Measurements from ENCODE around the gene PRDX5. TPM values are rescaled to one million over a fixed set of nuclear protein-coding genes. Genes with fewer than 3 reads are reported as not detected.

The PRDX5 gene
- total RNA-seq, 1 experiment from 2014 or later, result 165 TPM

DNA sequence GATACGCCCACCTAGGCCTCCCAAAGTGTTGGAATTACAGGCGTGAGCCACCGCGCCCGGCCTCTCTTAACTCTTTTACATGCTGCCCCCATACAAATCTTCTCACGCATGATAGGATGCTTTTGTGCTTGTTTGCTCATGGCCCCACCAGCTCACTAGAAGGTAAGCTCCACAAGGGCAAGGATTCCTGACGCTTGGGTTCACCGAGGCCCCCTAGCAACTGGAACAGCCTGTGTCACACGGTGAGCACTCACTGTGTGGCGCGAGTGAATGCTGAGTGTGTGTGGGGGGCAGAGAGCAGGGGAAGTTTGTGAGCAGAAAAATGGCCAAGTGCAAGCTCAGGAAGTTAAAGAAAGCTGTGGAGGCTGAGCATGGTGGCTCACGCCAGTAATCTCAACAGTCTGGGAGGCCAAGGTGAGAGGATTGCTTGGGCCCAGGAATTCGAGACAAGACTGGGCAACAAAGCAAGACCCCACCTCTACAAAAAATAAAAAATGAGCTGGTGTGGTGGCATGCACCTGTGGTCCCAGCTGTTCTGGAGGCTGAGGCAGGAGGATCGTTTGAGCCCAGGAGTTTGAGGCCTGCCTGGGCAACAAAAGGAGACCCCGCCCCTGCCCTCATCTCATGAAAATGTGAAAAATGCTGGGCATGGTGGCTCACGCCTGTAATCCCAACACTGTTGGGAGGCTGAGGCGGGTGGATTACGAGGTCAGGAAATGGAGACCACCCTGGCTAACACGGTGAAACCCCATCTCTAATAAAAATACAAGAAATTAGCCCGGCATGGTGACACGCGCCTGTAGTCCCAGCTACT lies 35.8 kb upstream of the PRDX5 start:
- no peaks in the 10 kb centered on the region for H3K27me3 Mint-ChIP-seq (ENCODE audit: unreplicated experiment)
- peaks cover 22% of the 10 kb centered on the region for H3K4me1 Mint-ChIP-seq (ENCODE audit: low read depth, unreplicated experiment)
- CTCF ChIA-PET, result interaction anchor here (0.5 kb wide), 1 partner anchor 78 kb away, joined by 3 read pairs; no protein-coding TSS in a partner anchor
- DNase-seq, result no peak
- H3K36me3 Mint-ChIP-seq (ENCODE audit: insufficient read depth, unreplicated experiment), result peaks cover 41% of the 10 kb centered on the region
- BruUV-seq (replicated peaks), result no TSS peak
- TF ChIP-seq, protein P1, sequence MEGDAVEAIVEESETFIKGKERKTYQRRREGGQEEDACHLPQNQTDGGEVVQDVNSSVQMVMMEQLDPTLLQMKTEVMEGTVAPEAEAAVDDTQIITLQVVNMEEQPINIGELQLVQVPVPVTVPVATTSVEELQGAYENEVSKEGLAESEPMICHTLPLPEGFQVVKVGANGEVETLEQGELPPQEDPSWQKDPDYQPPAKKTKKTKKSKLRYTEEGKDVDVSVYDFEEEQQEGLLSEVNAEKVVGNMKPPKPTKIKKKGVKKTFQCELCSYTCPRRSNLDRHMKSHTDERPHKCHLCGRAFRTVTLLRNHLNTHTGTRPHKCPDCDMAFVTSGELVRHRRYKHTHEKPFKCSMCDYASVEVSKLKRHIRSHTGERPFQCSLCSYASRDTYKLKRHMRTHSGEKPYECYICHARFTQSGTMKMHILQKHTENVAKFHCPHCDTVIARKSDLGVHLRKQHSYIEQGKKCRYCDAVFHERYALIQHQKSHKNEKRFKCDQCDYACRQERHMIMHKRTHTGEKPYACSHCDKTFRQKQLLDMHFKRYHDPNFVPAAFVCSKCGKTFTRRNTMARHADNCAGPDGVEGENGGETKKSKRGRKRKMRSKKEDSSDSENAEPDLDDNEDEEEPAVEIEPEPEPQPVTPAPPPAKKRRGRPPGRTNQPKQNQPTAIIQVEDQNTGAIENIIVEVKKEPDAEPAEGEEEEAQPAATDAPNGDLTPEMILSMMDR (IDR thresholded peaks at IDR 0.05; ENCODE audit: unreplicated experiment), result no peak
- no peak overlapping the region for H3K4me3 Mint-ChIP-seq (ENCODE audit: low read depth, unreplicated experiment)
- intact Hi-C loops (cut with micrococcal nuclease; ENCODE audit: unreplicated experiment), result no loop called here
- H3K27ac Mint-ChIP-seq (ENCODE audit: unreplicated experiment), result no peak overlapping the region
- no peaks in the 10 kb centered on the region for H3K9me3 Mint-ChIP-seq (ENCODE audit: low read depth, unreplicated experiment)

DNA sequence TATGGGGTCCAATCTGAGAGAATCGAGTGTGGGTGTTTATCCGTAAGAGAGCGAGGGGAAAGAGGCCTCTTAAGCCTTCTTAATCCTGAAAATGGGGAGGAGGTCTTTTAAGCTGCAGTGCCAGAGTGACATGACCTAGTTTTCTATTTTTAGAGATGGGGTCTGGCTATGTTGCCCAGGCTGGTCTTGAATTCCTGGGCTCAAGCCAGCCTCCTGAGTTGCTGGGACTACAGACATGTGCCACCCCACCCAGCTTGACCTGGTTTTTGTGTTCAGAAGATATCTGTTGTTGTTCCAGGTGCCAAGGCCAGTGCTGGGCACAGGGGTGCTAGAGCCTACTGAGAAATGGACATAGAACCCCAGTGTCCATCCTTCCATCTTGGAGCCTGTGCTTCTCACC lies 34.8 kb upstream of the PRDX5 start:
- peaks cover 22% of the 10 kb centered on the region for H3K4me1 Mint-ChIP-seq (ENCODE audit: low read depth, unreplicated experiment)
- H3K27me3 Mint-ChIP-seq (ENCODE audit: unreplicated experiment), result no peaks in the 10 kb centered on the region
- H3K9me3 Mint-ChIP-seq (ENCODE audit: low read depth, unreplicated experiment), result no peaks in the 10 kb centered on the region
- H3K27ac Mint-ChIP-seq (ENCODE audit: unreplicated experiment), result no peak overlapping the region
- no peak overlapping the region for H3K4me3 Mint-ChIP-seq (ENCODE audit: low read depth, unreplicated experiment)
- H3K36me3 Mint-ChIP-seq (ENCODE audit: insufficient read depth, unreplicated experiment), result peaks cover 45% of the 10 kb centered on the region
- no TSS peak for BruUV-seq (replicated peaks)
- CTCF ChIA-PET, result no interaction called here
- TF ChIP-seq, protein P1 (IDR thresholded peaks at IDR 0.05; ENCODE audit: unreplicated experiment), result no peak
- DNase-seq, result no peak
- intact Hi-C loops (cut with micrococcal nuclease; ENCODE audit: unreplicated experiment), result no loop called here

DNA sequence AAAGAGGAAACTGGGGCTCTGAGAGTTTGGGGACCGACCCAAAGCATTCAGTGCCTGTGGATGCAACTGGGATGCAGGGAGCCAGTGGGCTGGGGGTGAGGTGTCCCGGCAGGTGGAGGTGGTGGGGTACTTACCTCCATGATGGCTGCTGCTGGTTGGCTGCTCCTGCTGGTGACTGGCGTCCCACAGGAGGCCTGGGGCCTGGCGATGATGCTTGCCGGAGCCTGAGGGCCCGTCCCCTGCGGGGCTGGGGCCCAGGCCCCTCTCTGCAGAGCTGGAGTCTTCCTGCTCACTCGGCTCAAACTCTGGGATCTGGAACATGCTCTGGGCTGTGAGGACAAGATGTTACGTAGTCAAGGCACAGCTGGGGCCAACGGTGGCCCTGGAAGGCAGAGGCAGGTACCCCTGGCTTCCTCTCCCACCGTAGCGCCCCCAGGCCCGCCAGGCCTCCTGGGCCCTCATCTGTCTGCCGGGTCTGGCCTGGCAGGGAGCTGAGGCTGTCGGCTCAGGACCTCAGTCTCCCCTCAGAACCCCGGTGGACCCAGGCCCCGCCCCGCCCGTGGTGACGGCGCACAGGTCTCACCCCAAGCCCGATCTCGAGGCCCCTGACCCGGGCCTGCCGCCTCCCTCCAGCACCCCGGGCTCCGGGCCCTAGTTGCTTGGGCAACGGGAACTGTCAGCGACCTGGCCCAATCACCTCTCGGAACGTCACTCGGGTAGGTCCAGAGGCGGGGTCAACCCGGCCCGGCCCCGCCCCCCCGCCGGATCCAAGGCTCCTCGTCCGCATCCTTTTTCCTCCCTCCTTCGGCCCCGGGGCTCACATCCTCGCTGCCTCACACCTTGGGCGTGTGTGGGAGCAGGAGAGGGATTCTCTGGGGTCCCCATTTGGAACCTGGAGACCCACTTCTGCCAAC lies 33.6 kb upstream of the PRDX5 start, which contains the start of gene BAD:
TSS of gene BAD (minus strand) at position 618 of the 914 bp plus-strand sequence. CDS start at position 321, 297 bp downstream.
- intact Hi-C loops (cut with micrococcal nuclease; ENCODE audit: unreplicated experiment), result no loop called here
- Mint-ChIP-seq H3K27me3 (ENCODE audit: unreplicated experiment) (peaks cover 4% of the 10 kb centered on the region), H3K27ac (ENCODE audit: unreplicated experiment) (peak within 1 kb of the TSS; percentile 63), H3K4me1 (ENCODE audit: low read depth, unreplicated experiment) (peaks cover 22% of the 10 kb centered on the region), H3K4me3 (ENCODE audit: low read depth, unreplicated experiment) (peak within 1 kb of the TSS; percentile 68), H3K9me3 (ENCODE audit: low read depth, unreplicated experiment) (no peaks in the 10 kb centered on the region), H3K36me3 (ENCODE audit: insufficient read depth, unreplicated experiment) (peaks cover 45% of the 10 kb centered on the region)
- DNase-seq, result peak; percentile 92
- TF ChIP-seq, protein P1 (IDR thresholded peaks at IDR 0.05; ENCODE audit: unreplicated experiment), result no peak
- CTCF ChIA-PET, result interaction anchor here (0.6 to 2.1 kb wide), 6 partner anchors 13 to 47 kb away, joined by 3 to 8 read pairs (median 5); partner anchors contain the start of genes PLCB3, PRDX5 and TRMT112
- BruUV-seq (replicated peaks), result no TSS peak

All from Calu3 (cell line).